MCF 10A (cell line): ENCODE measurements around the gene MRPS18A. TPM values are rescaled to one million over a fixed set of nuclear protein-coding genes. Genes with fewer than 3 reads are reported as not detected.

Experiments used
- BruUV-seq: library from RNA; stranded (reverse); fragments of 400-500 nt; replicated peaks from 2 replicates; lab custom pipeline; 2021; lab: Mats Ljungman, UMichigan
- CTCF ChIA-PET: fragments of 300-600 bp; sonication (Branson Sonifier 250); formaldehyde crosslinking; extraction: SDS; loops from one replicate; lab custom pipeline; 2021; ENCODE audit warnings: antibody characterized with exemption, inconsistent platforms; lab: Yijun Ruan, JAX
- POLR2A ChIA-PET: fragments of 300-600, 350-650 bp; sonication (Branson Sonifier 250); formaldehyde crosslinking; extraction: SDS; loops from one replicate; lab custom pipeline; 2020; ENCODE audit warnings: antibody characterized with exemption, inconsistent platforms; lab: Yijun Ruan, JAX
- DNase-seq: peaks from one replicate; pipeline ENCODE4 v3.0.0-alpha.2; 2018; ENCODE audit not compliant: unreplicated experiment
- H3K27ac Mint-ChIP-seq: one replicate; pipeline ENCODE4 v1.8.0; 2022; ENCODE audit warnings: mild to moderate bottlenecking, low read depth, mixed read lengths; ENCODE audit not compliant: unreplicated experiment
- H3K27me3 Mint-ChIP-seq: one replicate; pipeline ENCODE4 v1.8.0; 2022; ENCODE audit warnings: mixed read lengths; ENCODE audit not compliant: insufficient read depth, unreplicated experiment
- H3K36me3 Mint-ChIP-seq: one replicate; pipeline ENCODE4 v1.8.0; 2022; ENCODE audit warnings: mild to moderate bottlenecking, moderate library complexity, mixed read lengths; ENCODE audit not compliant: insufficient read depth, unreplicated experiment
- H3K4me1 Mint-ChIP-seq: one replicate; pipeline ENCODE4 v1.8.0; 2022; ENCODE audit warnings: mixed read lengths; ENCODE audit not compliant: insufficient read depth, unreplicated experiment
- H3K4me3 Mint-ChIP-seq: one replicate; pipeline ENCODE4 v1.8.0; 2022; ENCODE audit warnings: mild to moderate bottlenecking, moderate library complexity, mixed read lengths; ENCODE audit not compliant: unreplicated experiment
- H3K9me3 Mint-ChIP-seq: one replicate; pipeline ENCODE4 v1.8.0; 2022; ENCODE audit warnings: mixed read lengths; ENCODE audit not compliant: unreplicated experiment
- CTCF ChIP-seq: fragments of 200-600 bp; IDR thresholded peaks from one replicate; pipeline ENCODE4 v1.8.0; 2022; ENCODE audit warnings: antibody characterized with exemption, mild to moderate bottlenecking; ENCODE audit not compliant: unreplicated experiment
- intact Hi-C: fragments of 100-400 bp; cut with micrococcal nuclease; formaldehyde crosslinking; loops from 2 replicates; pipeline ENCODE4 v1.14.1; 2022
- total RNA-seq: library from RNA; stranded (reverse); gene quantifications from 2 replicates; pipeline ENCODE4 v1.2.3, GENCODE V29; 2022

MRPS18A gene
- total RNA-seq, 1 experiment from 2014 or later, result 69.1 TPM

GRCh38 chr6:43735642-43736199, 48.1 kb upstream of the MRPS18A start:
- ChIA-PET POLR2A (interaction anchor here (0.6 to 0.7 kb wide), 2 partner anchors 29 to 331 kb away, joined by 3 read pairs; no protein-coding TSS in a partner anchor), CTCF (interaction anchor here (1.1 to 1.3 kb wide), 4 partner anchors 11 to 61 kb away, joined by 3 to 6 read pairs (median 4); no protein-coding TSS in a partner anchor)
- TF ChIP-seq CTCF, result no peak
- no peak overlapping the region for H3K27ac Mint-ChIP-seq
- DNase-seq, result peak; percentile 34
- no peaks in the 10 kb centered on the region for H3K36me3 Mint-ChIP-seq
- H3K4me1 Mint-ChIP-seq, result peaks cover 21% of the 10 kb centered on the region
- no peaks in the 10 kb centered on the region for H3K27me3 Mint-ChIP-seq
- peaks cover 14% of the 10 kb centered on the region for H3K9me3 Mint-ChIP-seq
- intact Hi-C loops, result no loop called here
- H3K4me3 Mint-ChIP-seq, result no peak overlapping the region
- BruUV-seq, result no TSS peak

DNA sequence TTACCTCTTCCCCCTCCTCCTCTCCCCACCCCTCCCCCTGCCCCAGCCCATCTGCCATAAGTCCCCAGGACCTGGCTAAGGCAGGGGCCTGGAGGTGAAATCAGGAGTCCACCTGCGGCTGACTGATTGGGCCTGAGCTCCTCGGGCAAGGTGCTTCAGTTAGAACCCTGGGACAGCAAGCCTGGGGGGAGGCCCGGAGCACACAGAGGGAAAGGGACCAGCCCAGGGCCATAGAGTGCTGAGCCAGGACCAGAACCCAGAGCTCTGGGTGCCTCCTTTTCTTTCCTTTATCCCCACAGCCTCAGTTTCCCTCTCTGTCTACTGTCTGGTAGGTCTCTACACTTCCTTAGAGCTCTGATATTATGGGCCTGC, 46.7 kb upstream of the MRPS18A start:
- ChIA-PET CTCF (interaction anchor here (2.0 kb wide), 1 partner anchor 10 kb away, joined by 7 read pairs; no protein-coding TSS in a partner anchor), POLR2A (interaction anchor here (0.6 to 1.6 kb wide), 3 partner anchors 8 to 711 kb away, joined by 4 read pairs; no protein-coding TSS in a partner anchor)
- TF ChIP-seq CTCF, result no peak
- Mint-ChIP-seq H3K4me1 (peaks cover 21% of the 10 kb centered on the region), H3K4me3 (no peak overlapping the region), H3K9me3 (peaks cover 14% of the 10 kb centered on the region), H3K27ac (no peak overlapping the region), H3K36me3 (no peaks in the 10 kb centered on the region), H3K27me3 (no peaks in the 10 kb centered on the region)
- intact Hi-C loops, result no loop called here
- BruUV-seq, result no TSS peak
- DNase-seq, result no peak

GRCh38 chr6:43733471-43734293, 46.1 kb upstream of the MRPS18A start:
- no TSS peak for BruUV-seq
- POLR2A ChIA-PET, result interaction anchor here (0.6 to 1.6 kb wide), 2 partner anchors 9 kb away, joined by 4 read pairs; no protein-coding TSS in a partner anchor
- H3K4me3 Mint-ChIP-seq, result no peak overlapping the region
- H3K36me3 Mint-ChIP-seq, result no peaks in the 10 kb centered on the region
- TF ChIP-seq CTCF, result no peak
- intact Hi-C loops, result no loop called here
- peaks cover 14% of the 10 kb centered on the region for H3K9me3 Mint-ChIP-seq
- DNase-seq, result peak; percentile 35
- peaks cover 25% of the 10 kb centered on the region for H3K4me1 Mint-ChIP-seq
- H3K27ac Mint-ChIP-seq, result no peak overlapping the region
- CTCF ChIA-PET, result interaction anchor here (2.0 kb wide), 1 partner anchor 9 kb away, joined by 7 read pairs; no protein-coding TSS in a partner anchor
- no peaks in the 10 kb centered on the region for H3K27me3 Mint-ChIP-seq

GRCh38 chr6:43730634-43731033, 43.0 kb upstream of the MRPS18A start:
- intact Hi-C loops, result no loop called here
- POLR2A ChIA-PET, result no interaction called here
- CTCF ChIA-PET, result interaction anchor here (0.6 kb wide), 1 partner anchor 234 kb away, joined by 3 read pairs; no protein-coding TSS in a partner anchor
- Mint-ChIP-seq H3K27ac (no peak overlapping the region), H3K36me3 (no peaks in the 10 kb centered on the region), H3K27me3 (no peaks in the 10 kb centered on the region), H3K9me3 (peaks cover 14% of the 10 kb centered on the region), H3K4me3 (no peak overlapping the region), H3K4me1 (peaks cover 14% of the 10 kb centered on the region)
- BruUV-seq, result no TSS peak
- TF ChIP-seq CTCF, result no peak
- no peak for DNase-seq
